Measurements from ENCODE around the gene BRK1. TPM values are rescaled to one million over a fixed set of nuclear protein-coding genes. Genes with fewer than 3 reads are reported as not detected.
A peak's percentile ranks its signal among the peaks of the same experiment; 100 is the strongest.
"Not testable (repeated sequence)": the region's sequence is repeated elsewhere in the genome, so short reads cannot be mapped to it uniquely, and the experiment has no call there.

BRK1 gene
- total RNA-seq (112 and 114 TPM in 2 replicates), polyA plus RNA-seq (303 and 326 TPM in 2 replicates), polyA minus RNA-seq (ENCODE audit: low replicate concordance) (72.3 and 73.3 TPM in 2 replicates)
- polyA plus RNA-seq (2012): 242 and 243 TPM in 2 replicates

DNA sequence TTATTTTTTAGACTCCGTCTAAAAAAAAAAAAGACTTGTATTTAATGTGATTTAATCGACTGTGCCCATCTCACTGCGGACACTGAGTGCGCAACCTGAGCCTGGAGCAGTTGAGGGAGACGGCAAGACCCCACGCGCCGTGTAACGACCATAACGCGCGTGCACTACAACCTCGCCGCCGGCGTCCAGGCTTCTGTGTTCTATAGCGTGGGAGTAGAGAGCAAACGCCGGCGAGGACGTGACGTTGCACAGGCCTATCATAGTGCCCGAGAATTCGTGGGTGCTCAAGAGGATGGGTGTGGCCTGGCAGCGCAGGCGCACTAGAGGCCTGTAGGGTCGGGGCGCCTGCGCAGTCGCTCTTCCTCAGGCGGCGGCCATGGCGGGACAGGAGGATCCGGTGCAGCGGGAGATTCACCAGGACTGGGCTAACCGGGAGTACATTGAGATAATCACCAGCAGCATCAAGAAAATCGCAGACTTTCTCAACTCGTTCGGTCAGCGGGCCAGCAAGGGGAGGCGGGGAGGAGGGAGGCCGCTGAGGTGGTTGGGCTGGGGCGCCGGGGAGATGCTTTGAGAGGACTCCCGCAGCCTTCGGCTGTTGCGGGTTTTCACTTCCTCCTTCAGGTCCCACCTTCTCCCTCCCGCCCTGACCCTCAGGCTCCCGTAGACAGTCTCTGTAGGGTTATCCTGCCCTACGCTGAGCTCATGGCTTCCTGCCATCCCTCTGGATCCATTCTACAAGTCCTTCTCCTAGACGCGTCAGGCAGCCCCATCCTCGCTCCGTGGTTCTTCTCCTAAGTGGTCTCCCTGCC is at the start of gene BRK1:
TSS of gene BRK1 (plus strand) at position 350 of the 812 bp plus-strand sequence. CDS start at position 377, 27 bp downstream.
- TF ChIP-seq, protein P1, sequence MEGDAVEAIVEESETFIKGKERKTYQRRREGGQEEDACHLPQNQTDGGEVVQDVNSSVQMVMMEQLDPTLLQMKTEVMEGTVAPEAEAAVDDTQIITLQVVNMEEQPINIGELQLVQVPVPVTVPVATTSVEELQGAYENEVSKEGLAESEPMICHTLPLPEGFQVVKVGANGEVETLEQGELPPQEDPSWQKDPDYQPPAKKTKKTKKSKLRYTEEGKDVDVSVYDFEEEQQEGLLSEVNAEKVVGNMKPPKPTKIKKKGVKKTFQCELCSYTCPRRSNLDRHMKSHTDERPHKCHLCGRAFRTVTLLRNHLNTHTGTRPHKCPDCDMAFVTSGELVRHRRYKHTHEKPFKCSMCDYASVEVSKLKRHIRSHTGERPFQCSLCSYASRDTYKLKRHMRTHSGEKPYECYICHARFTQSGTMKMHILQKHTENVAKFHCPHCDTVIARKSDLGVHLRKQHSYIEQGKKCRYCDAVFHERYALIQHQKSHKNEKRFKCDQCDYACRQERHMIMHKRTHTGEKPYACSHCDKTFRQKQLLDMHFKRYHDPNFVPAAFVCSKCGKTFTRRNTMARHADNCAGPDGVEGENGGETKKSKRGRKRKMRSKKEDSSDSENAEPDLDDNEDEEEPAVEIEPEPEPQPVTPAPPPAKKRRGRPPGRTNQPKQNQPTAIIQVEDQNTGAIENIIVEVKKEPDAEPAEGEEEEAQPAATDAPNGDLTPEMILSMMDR (conservative IDR thresholded peaks at IDR 0.05 in 1 of 2, IDR thresholded peaks at IDR 0.05 in 1 of 2; ENCODE audit: low read depth in 1 of 2, low read length in 2 of 2): no peak
- TF ChIP-seq EZH2 (IDR thresholded peaks at IDR 0.05; ENCODE audit: low read length, missing control alignments): no peak
- no peaks in the 10 kb centered on the region for H3K9me3 ChIP-seq (ENCODE audit: control insufficient read depth, insufficient read depth, low read depth, low read length)
- no peaks in the 10 kb centered on the region for H3K27me3 ChIP-seq (ENCODE audit: control insufficient read depth, insufficient read depth, low read length)
- peak within 1 kb of the TSS; percentile 79 for H3K9ac ChIP-seq (ENCODE audit: insufficient read depth, low read length)
- DNase-seq (ENCODE audit: low read depth in 2 of 2): peak; percentile 93 to 96
- peak within 1 kb of the TSS; percentile 82 for H3K4me2 ChIP-seq (ENCODE audit: extremely low read depth, insufficient read depth, low read length)
- H3K36me3 ChIP-seq (ENCODE audit: control insufficient read depth, insufficient read depth, low read length): no peaks in the 10 kb centered on the region
- peaks cover 44% of the 10 kb centered on the region for H3K79me2 ChIP-seq (ENCODE audit: control insufficient read depth, insufficient read depth, low read length)
- H3K4me1 ChIP-seq (ENCODE audit: control insufficient read depth, extremely low read depth, insufficient read depth, low read length): peaks cover 7% of the 10 kb centered on the region
- no peaks in the 10 kb centered on the region for H4K20me1 ChIP-seq (ENCODE audit: control insufficient read depth, extremely low read depth, insufficient read depth, low read length)
- peak within 1 kb of the TSS; percentile 72 to 99 (median 86) for H3K4me3 ChIP-seq (replicated peaks in 1 of 4; ENCODE audit: control extremely low read depth in 1 of 4, insufficient read depth in 1 of 4, low read depth in 3 of 4, low read length in 4 of 4)
- peak within 1 kb of the TSS; percentile 91 for H2AFZ ChIP-seq (ENCODE audit: low read length)
- H3K27ac ChIP-seq (ENCODE audit: insufficient read depth, low read length): peak within 1 kb of the TSS; percentile 82

DNA sequence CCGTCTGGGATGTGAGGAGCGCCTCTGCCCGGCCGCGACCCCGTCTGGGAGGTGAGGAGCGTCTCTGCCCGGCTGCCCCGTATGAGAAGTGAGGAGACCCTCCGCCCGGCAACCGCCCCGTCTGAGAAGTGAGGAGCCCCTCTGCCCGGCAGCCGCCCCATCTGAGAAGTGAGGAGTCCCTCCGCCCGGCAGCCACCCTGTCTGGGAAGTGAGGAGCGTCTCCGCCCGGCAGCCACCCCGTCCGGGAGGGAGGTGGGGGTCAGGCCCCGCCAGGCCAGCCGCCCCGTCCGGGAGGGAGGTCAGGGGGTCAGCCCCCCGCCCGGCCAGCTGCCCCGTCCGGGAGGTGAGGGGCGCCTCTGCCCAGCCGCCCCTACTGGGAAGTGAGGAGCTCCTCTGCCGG is 45.4 kb upstream of the BRK1 start:
- not testable (repeated sequence) for H3K79me2 ChIP-seq (ENCODE audit: control insufficient read depth, insufficient read depth, low read length); H2AFZ ChIP-seq (ENCODE audit: low read length); H3K4me1 ChIP-seq (ENCODE audit: control insufficient read depth, extremely low read depth, insufficient read depth, low read length); H3K9ac ChIP-seq (ENCODE audit: insufficient read depth, low read length); DNase-seq (ENCODE audit: low read depth in 2 of 2); H3K36me3 ChIP-seq (ENCODE audit: control insufficient read depth, insufficient read depth, low read length); H4K20me1 ChIP-seq (ENCODE audit: control insufficient read depth, extremely low read depth, insufficient read depth, low read length); H3K9me3 ChIP-seq (ENCODE audit: control insufficient read depth, insufficient read depth, low read depth, low read length); H3K4me3 ChIP-seq (replicated peaks in 1 of 4; ENCODE audit: control extremely low read depth in 1 of 4, insufficient read depth in 1 of 4, low read depth in 3 of 4, low read length in 4 of 4); H3K4me2 ChIP-seq (ENCODE audit: extremely low read depth, insufficient read depth, low read length); H3K27me3 ChIP-seq (ENCODE audit: control insufficient read depth, insufficient read depth, low read length); H3K27ac ChIP-seq (ENCODE audit: insufficient read depth, low read length)

DNA sequence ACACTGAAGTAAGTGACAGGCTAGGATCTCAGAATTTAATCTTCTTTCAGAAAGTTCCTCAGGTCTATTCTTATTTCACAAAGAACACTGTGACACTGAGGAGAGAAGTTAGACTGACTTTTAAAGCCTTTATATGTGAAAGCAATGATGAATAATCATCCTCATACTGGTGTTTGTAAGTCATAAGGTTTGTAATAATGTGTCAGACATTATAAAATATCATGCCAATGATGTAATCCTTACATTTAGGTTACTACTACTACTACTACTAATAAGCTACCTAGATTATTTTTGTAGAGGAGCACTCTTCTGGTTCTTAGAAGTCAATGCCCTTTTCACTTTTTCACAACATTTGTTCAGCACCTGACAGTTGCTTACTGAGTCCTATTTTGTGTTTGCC is 40.8 kb upstream of the BRK1 start:
- H3K4me2 ChIP-seq (ENCODE audit: extremely low read depth, insufficient read depth, low read length): no peak overlapping the region
- H4K20me1 ChIP-seq (ENCODE audit: control insufficient read depth, extremely low read depth, insufficient read depth, low read length): no peaks in the 10 kb centered on the region
- H3K79me2 ChIP-seq (ENCODE audit: control insufficient read depth, insufficient read depth, low read length): no peaks in the 10 kb centered on the region
- no peak overlapping the region for H2AFZ ChIP-seq (ENCODE audit: low read length)
- H3K27me3 ChIP-seq (ENCODE audit: control insufficient read depth, insufficient read depth, low read length): no peaks in the 10 kb centered on the region
- TF ChIP-seq EZH2 (IDR thresholded peaks at IDR 0.05; ENCODE audit: low read length, missing control alignments): no peak
- TF ChIP-seq, protein P1 (conservative IDR thresholded peaks at IDR 0.05 in 1 of 2, IDR thresholded peaks at IDR 0.05 in 1 of 2; ENCODE audit: low read depth in 1 of 2, low read length in 2 of 2): no peak
- no peak overlapping the region for H3K4me3 ChIP-seq (replicated peaks in 1 of 4; ENCODE audit: control extremely low read depth in 1 of 4, insufficient read depth in 1 of 4, low read depth in 3 of 4, low read length in 4 of 4)
- peak in 1 of 2 donors; percentile 7 for DNase-seq (ENCODE audit: low read depth in 2 of 2)
- no peaks in the 10 kb centered on the region for H3K9me3 ChIP-seq (ENCODE audit: control insufficient read depth, insufficient read depth, low read depth, low read length)
- no peaks in the 10 kb centered on the region for H3K36me3 ChIP-seq (ENCODE audit: control insufficient read depth, insufficient read depth, low read length)
- H3K9ac ChIP-seq (ENCODE audit: insufficient read depth, low read length): no peak overlapping the region
- H3K4me1 ChIP-seq (ENCODE audit: control insufficient read depth, extremely low read depth, insufficient read depth, low read length): no peaks in the 10 kb centered on the region
- H3K27ac ChIP-seq (ENCODE audit: insufficient read depth, low read length): no peak overlapping the region
